NCI-H1694 treated with DMSO at 0.1 percent for 48 hours (cell line): ENCODE measurements around the gene FBXO8.

Experiments used
- DNase-seq: peaks from one replicate; lab custom pipeline; 2025; lab: John Stamatoyannopoulos, UW

The FBXO8 gene

DNA sequence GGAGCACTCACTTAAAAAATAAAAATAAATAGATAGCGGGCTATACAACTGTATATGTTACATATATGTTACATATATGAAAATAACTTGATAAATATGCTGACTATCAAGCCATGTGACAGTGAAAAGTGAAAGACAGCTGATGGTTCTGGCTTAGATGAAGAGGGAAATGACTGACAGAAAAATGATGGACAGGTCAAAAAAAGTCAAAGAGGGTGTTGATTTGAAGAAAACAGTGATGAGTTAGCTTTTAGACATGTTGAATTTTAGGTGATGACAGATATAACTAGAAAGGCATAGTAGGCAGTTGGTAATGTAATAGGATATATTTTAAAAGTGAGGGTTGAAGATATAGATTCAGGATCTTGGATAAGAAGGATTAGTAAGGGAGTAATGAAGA lies 37.8 kb downstream of the FBXO8 start:
- DNase-seq, result no peak

DNA sequence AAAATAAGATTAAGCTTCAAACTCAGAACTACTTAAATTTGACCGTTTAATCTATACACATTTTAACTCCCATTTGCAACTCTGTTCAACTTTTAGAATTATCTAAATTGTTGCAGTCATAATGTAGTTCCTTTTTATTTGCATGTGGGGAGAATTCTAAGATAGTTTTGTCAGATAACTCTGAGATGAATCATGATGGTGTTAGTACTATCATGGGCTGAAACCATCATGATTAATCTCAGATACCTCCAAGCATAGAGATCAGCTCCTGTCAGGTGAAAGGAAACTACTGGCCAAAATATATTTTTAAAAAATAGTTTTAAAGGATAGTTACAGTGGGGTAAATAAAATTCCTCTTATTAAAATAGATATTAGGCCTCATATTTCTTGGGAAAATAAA lies 39.0 kb downstream of the FBXO8 start:
- DNase-seq, result no peak

- DNase-seq, result no peak
Measured at GRCh38 chr4:174241162-174241561, 42.3 kb downstream of the FBXO8 start.

GRCh38 chr4:174236359-174236758 lies 47.1 kb downstream of the FBXO8 start:
- DNase-seq, result no peak

- no peak for DNase-seq
Measured at GRCh38 chr4:174230680-174231079, 52.8 kb downstream of the FBXO8 start.

GRCh38 chr4:174230148-174230547 lies 53.3 kb downstream of the FBXO8 start:
- DNase-seq, result no peak

GRCh38 chr4:174228988-174229387 lies 54.5 kb downstream of the FBXO8 start:
- no peak for DNase-seq

GRCh38 chr4:174225349-174226049 lies 58.0 kb downstream of the FBXO8 start:
- DNase-seq, result no peak

DNA sequence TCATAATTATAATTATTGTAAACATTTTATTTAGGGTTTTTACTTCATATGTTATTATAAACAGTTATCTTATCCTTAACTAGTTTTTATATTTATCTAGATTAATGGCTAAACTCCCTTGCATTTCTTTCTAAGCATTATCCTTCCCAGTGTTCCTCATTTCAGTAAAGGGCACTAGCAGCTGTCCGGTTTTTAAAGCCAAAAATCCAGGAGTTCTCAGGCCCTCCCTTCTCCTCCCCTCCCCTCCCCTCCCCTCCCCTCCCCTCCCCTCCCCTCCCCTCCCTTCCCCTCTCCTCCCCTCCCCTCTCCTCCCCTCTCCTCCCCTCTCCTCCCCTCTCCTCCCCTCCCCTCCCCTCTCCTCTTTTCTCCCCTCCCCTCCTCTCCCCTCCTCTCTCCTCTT lies 58.9 kb downstream of the FBXO8 start:
- DNase-seq, result no peak

DNA sequence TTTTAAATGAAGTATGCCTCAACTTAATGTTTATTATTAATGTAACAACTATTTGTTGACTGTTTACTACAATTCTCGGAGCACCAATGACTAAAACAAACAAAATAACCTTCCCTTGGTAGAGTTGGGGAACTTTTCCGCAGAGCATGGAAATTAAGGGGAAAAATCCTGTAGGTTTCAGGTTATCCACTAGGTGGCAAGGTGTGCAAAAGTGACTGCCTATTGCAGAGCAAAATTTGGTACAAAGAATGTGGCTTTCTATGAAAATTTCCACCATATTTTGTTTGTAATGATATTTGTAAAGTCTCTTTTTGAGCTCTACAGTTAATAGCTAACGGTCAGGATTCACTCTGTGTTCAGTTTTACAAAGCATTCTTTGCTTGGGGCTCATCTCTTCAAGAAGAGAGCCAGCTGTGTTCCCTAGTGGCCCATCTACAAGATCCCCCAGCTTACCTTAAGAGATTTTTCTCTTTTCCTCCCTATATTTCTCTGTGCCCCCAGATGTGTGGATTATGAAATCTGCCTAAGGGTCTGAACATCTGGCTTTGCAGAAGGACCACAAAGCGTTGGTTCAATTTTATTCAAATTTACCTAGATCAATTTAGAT lies 61.1 kb downstream of the FBXO8 start:
- DNase-seq, result peak; percentile 30

DNA sequence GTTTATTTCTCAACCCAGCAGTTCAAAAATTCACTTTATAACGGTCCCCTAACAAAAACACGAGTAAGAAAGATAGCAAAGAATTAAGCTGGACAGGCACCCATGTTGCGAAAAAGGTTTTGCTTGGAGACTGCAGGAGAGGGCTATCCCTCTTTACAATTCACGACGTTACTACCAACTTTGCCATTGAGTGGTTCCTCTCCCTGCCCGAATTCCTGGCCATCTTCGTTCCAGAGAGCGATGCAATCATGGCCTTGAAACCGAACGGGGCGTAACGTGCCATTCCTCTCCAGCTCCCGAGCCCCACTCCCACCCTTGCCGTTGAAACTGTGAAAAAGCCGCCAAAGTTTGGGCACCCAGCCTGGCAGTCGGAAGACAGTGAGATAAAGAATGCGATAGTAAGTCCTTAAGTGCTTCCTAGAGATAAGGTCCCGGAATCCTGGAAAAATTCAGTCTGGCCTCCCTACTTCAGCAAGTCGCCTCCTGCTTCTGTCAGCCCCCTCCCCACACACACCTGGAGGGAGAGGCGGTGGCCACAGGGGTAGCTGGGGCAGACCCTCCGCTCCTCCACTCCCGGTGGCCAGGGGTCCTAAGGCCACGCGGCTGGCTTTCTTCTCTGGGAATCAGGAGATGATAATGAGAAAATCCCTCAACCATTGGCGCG lies 65.2 kb downstream of the FBXO8 start:
- no peak for DNase-seq

DNA sequence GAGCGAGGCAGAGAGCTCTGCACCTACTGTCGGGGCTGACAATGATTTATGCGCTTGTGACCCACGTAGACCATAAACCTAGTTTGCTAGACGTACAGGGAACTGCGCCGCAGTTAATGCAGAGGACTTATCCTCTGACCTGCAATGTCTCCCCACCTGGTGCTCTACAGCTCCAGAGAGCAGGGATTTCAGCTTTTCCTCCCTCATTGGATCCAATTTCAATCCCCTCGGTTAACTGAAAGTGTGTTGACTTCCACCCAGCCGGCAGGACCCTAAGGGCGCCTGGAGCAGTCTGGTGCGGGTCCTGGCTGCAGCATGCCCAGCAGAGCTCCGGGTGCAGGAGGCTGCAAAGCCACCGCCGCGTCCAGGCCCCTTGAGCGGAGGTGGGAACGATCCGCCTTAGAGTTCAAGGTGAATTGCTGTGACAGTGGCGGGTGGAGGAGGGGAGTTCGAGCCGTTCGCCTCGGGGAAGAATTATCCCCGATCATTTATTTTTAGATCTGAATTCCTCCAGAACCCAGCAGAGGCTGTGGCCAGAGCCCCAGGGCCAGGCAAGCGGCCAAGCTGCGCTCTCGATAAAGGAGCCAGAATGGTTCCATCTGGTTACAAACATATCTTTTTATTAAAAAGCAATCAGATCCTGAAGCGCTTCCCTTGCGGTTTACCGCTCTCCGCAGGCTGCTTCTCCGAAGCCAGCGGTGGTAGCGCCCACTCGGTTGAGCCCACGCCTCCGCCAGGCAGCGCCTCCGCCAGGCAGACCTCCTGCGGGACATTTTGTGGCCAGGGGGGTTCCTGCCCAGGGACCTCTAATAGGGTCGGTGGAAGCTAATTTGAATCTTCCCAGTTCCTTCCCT lies 66.0 kb downstream of the FBXO8 start:
- DNase-seq, result no peak

DNA sequence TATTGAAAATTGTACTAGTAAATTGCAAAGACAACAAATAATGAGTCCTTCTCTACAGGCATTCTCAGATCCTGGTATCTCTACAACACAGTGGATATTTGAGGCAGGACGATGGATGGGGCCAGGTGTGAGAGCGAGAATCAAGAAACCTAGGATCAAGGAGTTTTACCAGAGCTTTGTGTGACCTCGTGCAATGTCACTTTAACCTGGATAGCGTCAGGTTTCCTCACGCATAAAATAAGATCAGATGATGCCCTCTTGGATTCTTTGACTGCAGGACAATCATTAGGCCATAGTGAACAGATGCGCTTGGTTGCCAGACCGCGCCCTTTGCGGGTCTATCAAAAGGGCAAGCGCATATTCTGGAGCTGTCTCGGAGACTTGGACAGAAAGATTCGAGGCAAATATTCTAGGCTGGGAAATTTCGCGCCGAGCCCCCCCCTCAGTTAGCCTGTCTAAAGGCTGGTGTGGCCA lies 66.6 kb downstream of the FBXO8 start:
- no peak for DNase-seq

DNA sequence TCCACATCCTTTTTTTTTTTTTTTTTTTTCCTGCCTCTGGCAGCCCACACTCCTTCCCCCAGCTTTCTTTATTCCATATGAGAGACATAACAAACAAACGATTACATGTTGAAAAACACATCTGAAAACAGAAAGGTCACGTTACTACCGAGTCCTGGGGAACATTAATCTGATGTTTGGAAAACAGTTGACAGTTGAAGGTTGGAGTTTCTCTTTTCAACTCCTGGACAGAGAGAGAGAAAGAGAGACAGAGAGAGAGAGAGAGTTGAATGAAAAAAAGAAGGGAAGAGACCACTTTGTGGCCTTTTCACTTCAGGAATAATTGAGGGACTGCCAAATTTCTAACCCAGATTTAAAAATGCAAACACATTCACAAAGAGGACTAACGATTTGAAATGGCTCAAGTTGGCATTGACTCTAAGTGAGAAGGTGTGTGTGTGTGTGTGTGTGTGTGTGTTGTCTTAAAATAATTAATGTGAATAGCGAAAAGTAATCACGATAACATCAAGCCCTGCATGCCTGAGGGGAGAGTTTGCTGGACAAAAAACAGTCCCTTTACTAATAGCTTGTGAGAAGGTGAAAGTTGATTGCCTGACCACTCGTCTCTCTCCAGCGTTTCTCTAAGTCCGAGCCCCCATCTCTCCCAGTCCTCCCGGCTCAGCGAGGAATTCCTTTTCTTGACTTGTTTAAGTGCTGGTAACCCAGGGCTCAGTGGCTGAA lies 67.3 kb downstream of the FBXO8 start:
- DNase-seq, result no peak

- DNase-seq, result no peak
Measured at GRCh38 chr4:174215057-174215456, 68.4 kb downstream of the FBXO8 start.

GRCh38 chr4:174214101-174214878 lies 69.2 kb downstream of the FBXO8 start:
- no peak for DNase-seq

DNA sequence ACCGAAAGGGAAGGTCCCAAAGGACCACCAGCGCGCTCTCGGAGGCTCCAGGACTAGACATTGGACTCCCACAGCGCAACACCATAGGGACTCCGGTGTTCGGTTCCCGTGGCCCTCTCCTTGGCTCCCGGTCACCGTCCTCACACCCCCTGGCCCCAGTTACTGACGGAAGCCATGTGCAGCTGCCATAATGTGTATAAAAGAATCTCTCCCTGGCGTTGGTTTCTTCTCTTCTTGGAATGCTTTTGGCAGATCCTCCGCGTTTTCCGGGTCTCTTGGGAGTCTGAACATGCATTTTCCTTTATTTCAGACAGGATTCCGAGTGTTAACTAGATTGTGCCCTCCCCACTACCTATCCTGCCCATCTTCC lies 69.8 kb downstream of the FBXO8 start:
- no peak for DNase-seq

DNA sequence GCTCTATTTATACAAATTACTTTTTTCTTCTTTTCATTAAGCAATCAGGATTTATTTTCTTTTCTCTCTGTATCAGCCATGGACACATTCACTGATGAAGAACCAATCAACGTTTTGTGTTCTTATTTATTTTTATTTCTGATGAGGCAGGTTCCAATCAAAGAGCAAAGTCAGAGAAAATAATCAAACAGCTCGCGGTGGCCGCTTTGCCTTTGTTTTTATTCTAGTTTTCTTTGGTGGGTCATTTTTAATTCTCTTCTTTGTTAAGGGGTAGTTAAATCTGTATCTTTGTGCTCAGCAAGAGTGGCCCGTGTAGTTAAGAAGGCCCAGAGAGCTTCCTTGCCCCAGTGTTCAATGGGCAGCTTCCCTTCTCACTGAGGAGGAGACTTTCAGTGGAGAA lies 71.4 kb downstream of the FBXO8 start:
- no peak for DNase-seq

- no peak for DNase-seq
Measured at GRCh38 chr4:174211622-174212044, 71.8 kb downstream of the FBXO8 start.

DNA sequence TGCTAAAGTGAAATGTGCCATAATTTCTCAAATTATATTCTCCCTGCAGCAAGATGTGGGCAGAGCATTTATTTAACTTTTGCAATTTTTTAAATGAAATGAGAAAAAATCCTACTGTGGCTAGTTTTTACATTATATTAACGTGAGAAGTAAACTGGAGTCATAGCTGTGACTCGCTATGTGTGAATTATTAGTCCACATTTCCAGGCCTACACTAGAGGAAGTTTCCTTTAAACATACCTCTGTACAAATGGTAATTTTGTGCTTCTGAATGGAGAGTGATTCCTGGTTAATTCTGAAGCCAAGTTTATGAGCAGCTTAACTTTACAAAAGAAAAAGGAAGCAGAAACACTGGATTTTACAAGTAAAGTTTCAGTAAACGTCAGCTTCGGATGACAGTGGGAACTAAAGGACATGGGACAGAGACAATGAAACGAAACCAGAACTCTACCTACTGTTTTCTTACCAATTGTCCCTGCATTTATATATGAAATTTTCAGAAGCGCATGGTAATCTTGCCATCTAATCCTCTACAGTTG lies 72.4 kb downstream of the FBXO8 start:
- no peak for DNase-seq

GRCh38 chr4:174210354-174210753 lies 73.1 kb downstream of the FBXO8 start:
- no peak for DNase-seq
